Activated CD4-positive, alpha-beta T cell treated with anti-CD3 and anti-CD28 coated beads for 36 hours (primary cell): Measurements from ENCODE around the gene SOX21. TPM values are rescaled to one million over a fixed set of nuclear protein-coding genes. Genes with fewer than 3 reads are reported as not detected.

Experiments used
- total RNA-seq, 2 experiments: library from RNA; stranded (reverse); gene quantifications; one replicate each; pipeline ENCODE4 v1.2.3, GENCODE V29; 2021

The SOX21 gene
- total RNA-seq, 2 experiments from 2014 or later: not detected

Other genes with a start within 250 kb of the SOX21 start
- gene DCT, start 232.9 kb downstream of the SOX21 start, total RNA-seq: under 1 TPM; 0.12 to 0.14 TPM
- 10 to 100 TPM; 23.4 to 24.2 TPM for gene TGDS, start 116.4 kb downstream of the SOX21 start, total RNA-seq
- gene GPR180, start 110.7 kb downstream of the SOX21 start, total RNA-seq: 1 to 10 TPM; 8.0 to 8.6 TPM